HCT116 (cell line): ENCODE results near the gene UBAP1L. TPM values are rescaled to one million over a fixed set of nuclear protein-coding genes. Genes with fewer than 3 reads are reported as not detected.

ENCODE experiments used
- ATAC-seq: fragments of 200-7000 bp; cut with Tn5 transposase; 2 replicates; pipeline ENCODE4 v1.9.1; 2020; ENCODE audit warnings: mild to moderate bottlenecking, moderate library complexity
- BruUV-seq: library from RNA; stranded (reverse); fragments of 400-500 nt; replicated peaks from 2 replicates; lab custom pipeline; 2021; lab: Mats Ljungman, UMichigan
- CTCF ChIA-PET: fragments of 300-600 bp; sonication (Branson Sonifier 250); formaldehyde crosslinking; loops from one replicate; lab custom pipeline; 2021; ENCODE audit warnings: antibody characterized with exemption; lab: Charles Lee
- POLR2A ChIA-PET: fragments of 300-600, 350-600 bp; sonication (Branson Sonifier 250); formaldehyde crosslinking; loops from one replicate; lab custom pipeline; 2021; ENCODE audit warnings: antibody characterized with exemption; lab: Charles Lee
- RAD21 ChIA-PET, 2 experiments: fragments of 300-600 bp; sonication (Branson Sonifier 250); formaldehyde crosslinking; loops; one replicate each; lab custom pipeline; 2023; ENCODE audit warnings: low total read pairs in 2 of 2; ENCODE audit not compliant: uncharacterized antibody in 2 of 2, unreplicated experiment in 2 of 2, low non-redundant PET in 1 of 2; lab: Charles Lee
- DNase-seq: peaks from one replicate; pipeline ENCODE4 v3.0.0-alpha.2; 2010; ENCODE audit warnings: low read depth, low spot score
- H2AFZ ChIP-seq: fragments of 200-600 bp; shearing (Covaris generic), sonication (generic); 2 replicates; pipeline ENCODE4 v1.6.1; 2017; ENCODE audit warnings: low read depth, mixed run types, mixed read lengths, antibody characterized with exemption, low read length; ENCODE audit not compliant: poor library complexity, severe bottlenecking
- H3K27ac ChIP-seq: 2 replicates; pipeline ENCODE4 v1.5.1; 2012; ENCODE audit warnings: low read depth, low read length
- H3K27me3 ChIP-seq: fragments of 200-600 bp; sonication (generic); 2 replicates; pipeline ENCODE4 v1.6.1; 2016; ENCODE audit warnings: mixed run types, low read length, mixed read lengths; ENCODE audit not compliant: insufficient read depth
- H3K36me3 ChIP-seq, 2 experiments: fragments of 200-500 bp in 1 of 2; fragments of 200-600 bp in 1 of 2; sonication (Bioruptor generic) in 1 of 2; sonication (generic) in 1 of 2; 2 replicates each; pipeline versions ENCODE4 v1.5.1 to v1.6.1; 2014 to 2016; ENCODE audit warnings: low read length in 2 of 2, inconsistent platforms in 1 of 2, mixed read lengths in 1 of 2, mixed run types in 1 of 2; ENCODE audit not compliant: insufficient read depth in 2 of 2, control insufficient read depth in 1 of 2
- H3K4me1 ChIP-seq, 2 experiments: fragments of 200-600 bp in 1 of 2; sonication (generic) in 1 of 2; 2 replicates each; pipeline versions ENCODE4 v1.5.1 to v1.6.1; 2012 to 2017; ENCODE audit warnings: low read length in 2 of 2, inconsistent platforms in 1 of 2, mild to moderate bottlenecking in 1 of 2, mixed read lengths in 1 of 2, mixed run types in 1 of 2, moderate library complexity in 1 of 2; ENCODE audit not compliant: insufficient read depth in 2 of 2, control insufficient read depth in 1 of 2
- H3K4me2 ChIP-seq: fragments of 200-600 bp; sonication (generic); 2 replicates; pipeline ENCODE4 v1.6.1; 2017; ENCODE audit warnings: mixed run types, low read length, mixed read lengths
- H3K4me3 ChIP-seq, 2 experiments: fragments of 200-600 bp in 1 of 2; sonication (generic) in 1 of 2; replicated peaks in 1 of 2; 2 replicates each; pipeline ENCODE4 v1.5.1; 2011 to 2016; ENCODE audit warnings: low read length in 2 of 2, control low read depth in 1 of 2, low read depth in 1 of 2, mild to moderate bottlenecking in 1 of 2, mixed read lengths in 1 of 2, mixed run types in 1 of 2
- H3K79me2 ChIP-seq: fragments of 200-600 bp; sonication (generic); 2 replicates; pipeline ENCODE4 v1.6.1; 2017; ENCODE audit warnings: mild to moderate bottlenecking, mixed run types, low read length, moderate library complexity, mixed read lengths; ENCODE audit not compliant: insufficient read depth
- H3K9ac ChIP-seq: fragments of 200-600 bp; sonication (generic); 2 replicates; pipeline ENCODE4 v1.6.1; 2016; ENCODE audit warnings: low read length, mixed read lengths
- H3K9me2 ChIP-seq: fragments of 200-600 bp; sonication (generic), shearing (Covaris generic); 2 replicates; pipeline ENCODE4 v1.6.1; 2017; ENCODE audit warnings: mixed run types, mild to moderate bottlenecking, moderate library complexity; ENCODE audit not compliant: insufficient read depth
- H3K9me3 ChIP-seq, 2 experiments: fragments of 200-500 bp in 1 of 2; fragments of 200-600 bp in 1 of 2; sonication (Bioruptor generic) in 1 of 2; sonication (generic) in 1 of 2; 2 replicates each; pipeline ENCODE4 v1.6.1; 2014 to 2017; ENCODE audit warnings: low read length in 2 of 2, mixed read lengths in 2 of 2, inconsistent platforms in 1 of 2, low read depth in 1 of 2, mild to moderate bottlenecking in 1 of 2, mixed run types in 1 of 2, moderate library complexity in 1 of 2; ENCODE audit not compliant: control insufficient read depth in 1 of 2, insufficient read depth in 1 of 2
- H4K20me1 ChIP-seq: fragments of 200-600 bp; sonication (generic), shearing (Covaris generic); 2 replicates; pipeline ENCODE4 v1.6.1; 2017; ENCODE audit warnings: mixed run types, mild to moderate bottlenecking, moderate library complexity; ENCODE audit not compliant: insufficient read depth
- CEBPB ChIP-seq: IDR thresholded peaks from 2 replicates; pipeline ENCODE4 v1.6.1; 2012; ENCODE audit warnings: low read depth
- FOSL1 ChIP-seq: IDR thresholded peaks from 2 replicates; pipeline ENCODE4 v1.6.1; 2012; ENCODE audit warnings: low read depth
- JUND ChIP-seq: IDR thresholded peaks from 2 replicates; pipeline ENCODE4 v1.6.1; 2012
- POLR2AphosphoS5 ChIP-seq: IDR thresholded peaks from 2 replicates; pipeline ENCODE4 v1.6.1; 2011; ENCODE audit warnings: mild to moderate bottlenecking, low read depth, low read length, moderate library complexity
- YY1 ChIP-seq: IDR thresholded peaks from 2 replicates; pipeline ENCODE4 v1.6.1; 2011; ENCODE audit warnings: low read length, low read depth, moderate library complexity, mild to moderate bottlenecking; ENCODE audit not compliant: insufficient replicate concordance; ENCODE audit errors: extremely low read depth
- ZNF274 ChIP-seq: fragments of 200-500 bp; sonication (Bioruptor generic); IDR thresholded peaks from 2 replicates; pipeline ENCODE4 v1.6.1; 2014; ENCODE audit warnings: mild to moderate bottlenecking, low read depth, low read length, inconsistent platforms
- intact Hi-C: fragments of 100-400 bp; cut with micrococcal nuclease; formaldehyde crosslinking; loops from 2 replicates; pipeline ENCODE4 v1.10.0; 2022
- total RNA-seq: library from RNA; stranded (reverse); gene quantifications from one replicate; pipeline ENCODE4 v1.2.1, GENCODE V29; 2021; ENCODE audit not compliant: unreplicated experiment
- TF ChIP-seq, protein P1 (sequence below), 3 experiments: fragments of 200-600 bp in 1 of 3; sonication (generic) in 1 of 3; IDR thresholded peaks in 2 of 3; conservative IDR thresholded peaks in 1 of 3; 2 replicates each; pipeline ENCODE4 v1.5.1; 2012 to 2017; ENCODE audit warnings: low read depth in 2 of 3, low read length in 2 of 3, antibody characterized with exemption in 1 of 3, borderline replicate concordance in 1 of 3, control low read depth in 1 of 3, mild to moderate bottlenecking in 1 of 3, mixed read lengths in 1 of 3, mixed run types in 1 of 3, moderate library complexity in 1 of 3; ENCODE audit not compliant: insufficient read depth in 1 of 3

The UBAP1L gene
- total RNA-seq, 1 experiment from 2014 or later: 4.0 TPM

DNA sequence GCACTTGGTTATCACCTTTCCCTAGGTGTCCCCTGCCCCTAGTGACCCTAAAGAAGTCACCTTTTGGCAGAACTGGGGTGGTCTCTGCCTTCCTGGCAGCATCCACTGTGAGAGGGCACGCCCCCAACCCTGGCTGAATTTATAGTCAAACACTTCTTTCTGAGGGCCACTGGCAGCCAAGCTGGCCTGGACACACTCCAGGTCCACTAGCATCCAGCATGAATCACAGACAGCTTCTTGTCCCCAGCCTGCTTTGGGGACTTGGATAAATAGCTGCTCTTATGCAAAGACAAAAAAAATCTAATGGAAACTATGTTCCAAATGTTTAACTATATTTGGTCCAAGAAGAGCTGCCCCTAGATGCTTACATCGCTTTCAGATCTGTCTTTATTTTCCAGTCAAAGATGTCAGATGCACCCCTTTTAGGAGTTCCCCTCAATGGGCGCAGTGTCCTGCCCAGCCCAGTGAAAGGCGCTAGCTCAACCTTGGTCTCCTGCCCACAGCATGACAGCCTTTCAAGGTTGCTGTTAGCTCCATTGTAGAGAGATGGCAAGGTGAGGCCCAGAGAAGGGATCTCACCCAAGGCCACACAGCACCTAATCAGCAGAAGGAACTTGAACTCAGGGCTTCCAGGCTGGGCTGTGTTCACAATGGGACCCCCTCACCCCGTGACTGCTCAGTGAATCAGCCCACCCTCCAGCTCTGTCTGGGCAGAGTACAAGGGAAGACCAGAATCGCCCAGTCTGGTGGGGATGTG, 54.2 kb downstream of the UBAP1L start:
- H2AFZ ChIP-seq: no peak overlapping the region
- CTCF ChIA-PET: interaction anchor here (1.5 kb wide), 1 partner anchor 27 kb away, joined by 3 read pairs; no protein-coding TSS in a partner anchor
- ATAC-seq (no peak), DNase-seq (no peak)
- RAD21 ChIA-PET: interaction anchor here in 1 of 2 experiments (0.7 kb wide), 1 partner anchor 41 kb away, joined by 3 read pairs; no protein-coding TSS in a partner anchor
- POLR2A ChIA-PET: no interaction called here
- BruUV-seq: no TSS peak
- no peak overlapping the region for H3K9ac ChIP-seq
- no peaks in the 10 kb centered on the region for H3K9me2 ChIP-seq
- no peaks in the 10 kb centered on the region for H4K20me1 ChIP-seq
- TF ChIP-seq, protein P1, sequence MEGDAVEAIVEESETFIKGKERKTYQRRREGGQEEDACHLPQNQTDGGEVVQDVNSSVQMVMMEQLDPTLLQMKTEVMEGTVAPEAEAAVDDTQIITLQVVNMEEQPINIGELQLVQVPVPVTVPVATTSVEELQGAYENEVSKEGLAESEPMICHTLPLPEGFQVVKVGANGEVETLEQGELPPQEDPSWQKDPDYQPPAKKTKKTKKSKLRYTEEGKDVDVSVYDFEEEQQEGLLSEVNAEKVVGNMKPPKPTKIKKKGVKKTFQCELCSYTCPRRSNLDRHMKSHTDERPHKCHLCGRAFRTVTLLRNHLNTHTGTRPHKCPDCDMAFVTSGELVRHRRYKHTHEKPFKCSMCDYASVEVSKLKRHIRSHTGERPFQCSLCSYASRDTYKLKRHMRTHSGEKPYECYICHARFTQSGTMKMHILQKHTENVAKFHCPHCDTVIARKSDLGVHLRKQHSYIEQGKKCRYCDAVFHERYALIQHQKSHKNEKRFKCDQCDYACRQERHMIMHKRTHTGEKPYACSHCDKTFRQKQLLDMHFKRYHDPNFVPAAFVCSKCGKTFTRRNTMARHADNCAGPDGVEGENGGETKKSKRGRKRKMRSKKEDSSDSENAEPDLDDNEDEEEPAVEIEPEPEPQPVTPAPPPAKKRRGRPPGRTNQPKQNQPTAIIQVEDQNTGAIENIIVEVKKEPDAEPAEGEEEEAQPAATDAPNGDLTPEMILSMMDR (IDR thresholded peaks at IDR 0.05 in 2 of 3, conservative IDR thresholded peaks at IDR 0.05 in 1 of 3; ENCODE audit: borderline replicate concordance in 1 of 3, insufficient read depth in 1 of 3, low read depth in 2 of 3, low read length in 2 of 3): 0 out of 6 replicates have a peak, but pooled peaks of 1 of the 3 experiments have one; percentile 9
- no peak for TF ChIP-seq POLR2AphosphoS5
- no peaks in the 10 kb centered on the region for H3K9me3 ChIP-seq
- intact Hi-C loops: no loop called here
- no peak overlapping the region for H3K27ac ChIP-seq
- no peaks in the 10 kb centered on the region for H3K36me3 ChIP-seq
- H3K4me2 ChIP-seq: no peak overlapping the region
- H3K27me3 ChIP-seq: no peaks in the 10 kb centered on the region
- H3K4me1 ChIP-seq: peaks cover 17 to 25% of the 10 kb centered on the region in 2 experiments
- no peaks in the 10 kb centered on the region for H3K79me2 ChIP-seq
- H3K4me3 ChIP-seq: no peak overlapping the region

DNA sequence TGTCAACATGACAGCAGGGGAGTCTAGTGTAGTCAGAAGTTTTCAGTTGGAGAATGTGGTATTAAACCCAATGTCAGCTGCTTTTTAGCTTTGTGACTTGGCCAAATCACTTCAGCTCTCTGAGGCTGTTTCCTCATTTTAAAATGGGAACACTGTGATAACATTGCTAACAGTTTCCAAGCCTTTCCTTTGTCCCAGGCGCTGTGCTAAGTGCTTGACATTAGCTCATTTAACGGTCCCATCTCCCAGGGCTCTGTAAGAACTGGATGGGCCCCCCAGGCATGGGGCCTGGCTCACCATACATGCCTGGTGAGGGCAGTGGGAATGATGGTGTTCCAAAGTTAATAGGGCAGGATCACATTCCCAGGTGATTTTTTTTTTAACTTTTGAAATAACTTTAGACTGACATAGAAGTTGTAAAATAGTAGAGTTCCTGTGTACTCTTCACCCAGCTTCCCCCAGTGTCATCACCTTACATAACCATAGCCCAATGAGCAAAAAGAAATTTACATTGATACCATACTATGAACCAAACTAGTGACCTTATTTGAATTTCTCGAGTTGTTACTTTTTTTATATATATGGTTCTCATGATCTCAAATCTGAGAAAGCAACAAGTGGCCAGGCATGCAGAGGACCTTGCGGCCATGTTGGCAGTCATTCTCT, 54.9 kb downstream of the UBAP1L start:
- no peak overlapping the region for H3K9ac ChIP-seq
- POLR2A ChIA-PET: no interaction called here
- H2AFZ ChIP-seq: no peak overlapping the region
- peaks cover 23 to 32% of the 10 kb centered on the region in 2 experiments for H3K4me1 ChIP-seq
- no peak overlapping the region for H3K4me3 ChIP-seq
- H4K20me1 ChIP-seq: no peaks in the 10 kb centered on the region
- no peak for TF ChIP-seq ZNF274
- no peak for TF ChIP-seq POLR2AphosphoS5
- no peak for TF ChIP-seq FOSL1
- TF ChIP-seq CEBPB: no peak
- no peak for TF ChIP-seq JUND
- TF ChIP-seq YY1: no peak
- no peaks in the 10 kb centered on the region for H3K9me3 ChIP-seq
- H3K9me2 ChIP-seq: no peaks in the 10 kb centered on the region
- no peaks in the 10 kb centered on the region for H3K36me3 ChIP-seq
- H3K27me3 ChIP-seq: no peaks in the 10 kb centered on the region
- no peak for DNase-seq
- H3K27ac ChIP-seq: no peak overlapping the region
- intact Hi-C loops: no loop called here
- no peak for ATAC-seq
- RAD21 ChIA-PET: no interaction called here
- no peak overlapping the region for H3K4me2 ChIP-seq
- no peaks in the 10 kb centered on the region for H3K79me2 ChIP-seq
- BruUV-seq: no TSS peak
- CTCF ChIA-PET: interaction anchor here (1.5 kb wide), 1 partner anchor 26 kb away, joined by 3 read pairs; no protein-coding TSS in a partner anchor
